ENCODE measurements around the gene LGR4.

DNA sequence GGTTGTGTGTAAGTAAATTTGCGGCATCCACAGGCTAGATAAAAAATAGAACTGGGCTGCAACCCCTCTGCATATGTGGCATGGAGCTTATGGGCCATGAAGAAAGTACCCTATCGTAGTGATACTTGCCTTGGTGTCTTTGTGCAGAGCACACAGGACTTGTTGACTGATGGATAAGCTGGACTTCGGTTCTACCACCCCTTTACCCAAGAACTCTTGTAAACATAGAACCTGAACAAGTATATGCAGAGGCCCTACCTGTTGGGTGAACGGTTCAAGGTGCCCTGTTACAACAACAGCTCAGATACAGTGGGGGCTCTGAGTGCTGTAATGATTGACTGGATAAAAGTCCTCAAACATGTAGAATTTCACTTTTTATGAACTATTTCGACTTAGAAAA, 3.0 kb upstream of the LGR4 start:
- no peak for TF ChIP-seq CTCF (conservative IDR thresholded peaks at IDR 0.05)
- TF ChIP-seq EZH2 (IDR thresholded peaks at IDR 0.05; ENCODE audit: low read depth), result no peak

Measured in PC-9 (cell line).